Activated CD4-positive, alpha-beta T cell treated with anti-CD3 and anti-CD28 coated beads for 36 hours (primary cell): ENCODE data around the gene MYOM1. TPM values are rescaled to one million over a fixed set of nuclear protein-coding genes. Genes with fewer than 3 reads are reported as not detected.
"Not testable (repeated sequence)": the region's sequence is repeated elsewhere in the genome, so short reads cannot be mapped to it uniquely, and the experiment has no call there.

Source experiments
- ATAC-seq: fragments of 200-7000 bp; cut with Tn5 transposase; one replicate; pipeline ENCODE4 v1.10.0; 2021; ENCODE audit warnings: mild to moderate bottlenecking, moderate library complexity
- CTCF ChIA-PET: fragments of 350-600 bp; sonication (Branson Sonifier 250); formaldehyde crosslinking; loops from one replicate; lab custom pipeline; 2021; ENCODE audit warnings: antibody characterized with exemption; lab: Charles Lee
- POLR2A ChIA-PET: fragments of 350-600 bp; sonication (Branson Sonifier 250); formaldehyde crosslinking; loops from one replicate; lab custom pipeline; 2021; ENCODE audit warnings: antibody characterized with exemption, inconsistent platforms; lab: Charles Lee
- DNase-seq: peaks from one replicate; pipeline ENCODE4 v3.0.0-alpha.2; 2020
- H3K27ac Mint-ChIP-seq: one replicate; pipeline ENCODE4 v1.8.0; 2021; ENCODE audit warnings: mixed read lengths
- H3K27me3 Mint-ChIP-seq: one replicate; pipeline ENCODE4 v1.8.0; 2021; ENCODE audit warnings: mixed read lengths
- H3K36me3 Mint-ChIP-seq: one replicate; pipeline ENCODE4 v1.8.0; 2021; ENCODE audit warnings: low read depth, mixed read lengths
- H3K4me1 Mint-ChIP-seq: one replicate; pipeline ENCODE4 v1.8.0; 2021; ENCODE audit warnings: mixed read lengths
- H3K4me3 Mint-ChIP-seq: one replicate; pipeline ENCODE4 v1.8.0; 2021; ENCODE audit warnings: mild to moderate bottlenecking, moderate library complexity, mixed read lengths
- H3K9me3 Mint-ChIP-seq: one replicate; pipeline ENCODE4 v1.8.0; 2021; ENCODE audit warnings: low read depth, mixed read lengths
- intact Hi-C, 2 experiments: fragments of 100-400 bp; cut with DNase I in 1 of 2; cut with micrococcal nuclease in 1 of 2; formaldehyde crosslinking; loops; one replicate each; pipeline versions ENCODE4 v1.14.2 to v1.15.1; 2022 to 2024; cut with DNase I, micrococcal nuclease
- total RNA-seq, 2 experiments: library from RNA; stranded (reverse); gene quantifications; one replicate each; pipeline ENCODE4 v1.2.3, GENCODE V29; 2021

MYOM1 gene
- total RNA-seq, 2 experiments from 2014 or later, result 0.89 to 0.95 TPM

DNA sequence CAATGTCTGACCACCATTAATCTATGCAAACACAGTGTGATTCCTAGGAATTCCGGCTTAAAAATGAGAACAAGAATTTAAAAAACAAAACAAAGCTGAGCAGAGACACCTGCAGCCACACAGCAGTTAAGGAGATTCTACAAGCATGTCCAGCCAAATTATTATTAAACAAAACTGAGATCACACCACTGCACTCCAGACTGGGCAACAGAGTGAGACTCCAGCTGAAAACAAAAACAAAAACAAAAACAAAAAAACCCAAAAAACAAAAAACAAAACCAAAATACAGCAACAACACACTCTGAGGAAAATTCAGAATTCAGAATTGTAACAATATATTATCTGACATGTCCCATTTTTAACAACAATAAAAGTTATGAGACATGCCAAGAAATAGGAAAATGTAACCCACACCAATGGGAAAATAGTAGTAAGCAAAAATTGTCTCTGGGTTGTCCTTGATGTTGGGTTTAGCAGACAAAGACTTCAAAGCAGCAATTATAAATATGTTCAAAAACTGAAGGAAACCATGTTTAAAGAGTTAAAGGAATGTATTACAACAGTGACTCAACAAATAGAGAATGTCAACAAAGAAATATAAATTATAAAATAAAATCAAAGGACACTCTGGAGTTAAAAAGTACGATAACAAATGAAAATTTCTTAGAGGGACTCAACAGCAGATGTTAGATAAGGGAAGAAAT lies 19.7 kb downstream of the MYOM1 start:
- intact Hi-C loops, result no loop called here
- no peak for ATAC-seq
- POLR2A ChIA-PET, result no interaction called here
- H3K4me3 Mint-ChIP-seq, result no peak overlapping the region
- peaks cover 9% of the 10 kb centered on the region for H3K9me3 Mint-ChIP-seq
- H3K36me3 Mint-ChIP-seq, result peaks cover 5% of the 10 kb centered on the region
- H3K27ac Mint-ChIP-seq, result no peak overlapping the region
- H3K4me1 Mint-ChIP-seq, result no peaks in the 10 kb centered on the region
- H3K27me3 Mint-ChIP-seq, result peaks cover 8% of the 10 kb centered on the region
- CTCF ChIA-PET, result interaction anchor here (0.7 to 1.1 kb wide), 2 partner anchors 12 to 38 kb away, joined by 3 read pairs; no protein-coding TSS in a partner anchor
- DNase-seq, result no peak

DNA sequence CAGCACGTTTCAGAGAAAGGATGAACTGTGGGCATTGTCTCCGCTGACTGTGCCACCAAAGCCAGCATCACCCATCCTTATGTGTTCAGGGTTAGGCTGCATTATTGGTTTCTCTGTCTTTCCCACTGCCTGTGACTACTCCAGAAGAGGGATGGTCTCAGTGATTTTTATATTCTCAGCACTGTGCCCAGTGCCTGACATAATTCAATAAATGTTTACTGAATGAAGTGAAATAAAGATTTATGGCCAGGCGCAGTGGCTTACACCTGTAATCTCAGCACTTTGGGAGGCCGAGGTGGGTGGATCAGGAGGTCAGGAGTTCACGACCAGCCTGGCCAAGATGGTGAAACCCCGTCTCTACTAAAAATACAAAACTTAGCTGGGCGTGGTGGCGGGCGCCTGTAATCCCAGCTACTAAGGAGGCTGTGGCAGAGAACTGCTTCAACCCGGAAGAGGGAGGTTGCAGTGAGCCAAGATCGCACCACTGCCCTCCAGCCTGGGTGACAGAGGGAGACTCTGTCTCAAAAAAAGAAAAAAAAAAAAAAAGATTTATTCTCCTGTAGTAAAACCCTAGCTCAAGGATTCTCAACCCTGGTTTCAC lies 21.4 kb downstream of the MYOM1 start:
- CTCF ChIA-PET, intact Hi-C loops: not testable (repeated sequence)

DNA sequence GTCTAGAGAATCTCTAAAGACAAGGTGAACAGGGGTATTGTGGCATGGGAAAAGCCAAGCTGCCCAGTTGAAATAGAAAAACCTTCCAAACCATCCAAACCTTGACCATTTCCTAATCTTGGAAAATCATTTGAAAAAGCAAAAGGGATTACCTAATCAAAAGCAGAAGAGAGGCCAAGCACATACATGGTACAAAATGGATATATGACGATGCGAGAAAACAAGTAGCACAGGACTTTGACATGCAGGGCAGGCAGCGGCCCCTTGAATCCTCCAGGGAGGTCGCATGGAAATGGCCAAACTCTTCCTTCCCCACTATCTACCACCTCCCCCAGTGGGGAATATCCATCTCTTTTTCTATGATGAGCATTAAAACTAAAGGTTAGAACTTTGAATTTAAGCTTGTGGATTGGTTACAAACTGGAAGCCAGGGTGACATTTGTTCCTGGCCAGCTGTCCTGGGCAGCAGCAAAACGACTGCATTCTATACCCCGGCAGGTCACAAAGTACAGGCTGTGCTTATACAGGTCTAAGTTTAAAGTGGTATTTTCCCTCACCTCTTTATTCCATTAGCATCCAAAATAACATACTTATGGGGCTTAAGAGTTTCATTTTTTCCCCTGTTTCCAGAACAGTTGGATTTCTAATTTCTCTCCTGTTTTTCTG lies 24.7 kb downstream of the MYOM1 start:
- no peak for ATAC-seq
- Mint-ChIP-seq H3K27me3 (peaks cover 8% of the 10 kb centered on the region), H3K9me3 (no peaks in the 10 kb centered on the region), H3K36me3 (no peaks in the 10 kb centered on the region), H3K4me3 (no peak overlapping the region), H3K4me1 (no peaks in the 10 kb centered on the region), H3K27ac (no peak overlapping the region)
- intact Hi-C loops, result no loop called here
- DNase-seq, result no peak
- CTCF ChIA-PET, result interaction anchor here (0.6 to 3.4 kb wide), 5 partner anchors 8 to 297 kb away, joined by 3 to 8 read pairs (median 3); no protein-coding TSS in a partner anchor
- POLR2A ChIA-PET, result no interaction called here

More for the DNA sequence above, 21.4 kb downstream of the MYOM1 start:
- H3K36me3 Mint-ChIP-seq, POLR2A ChIA-PET, H3K9me3 Mint-ChIP-seq, H3K4me1 Mint-ChIP-seq, H3K27me3 Mint-ChIP-seq, DNase-seq, ATAC-seq, H3K27ac Mint-ChIP-seq, H3K4me3 Mint-ChIP-seq: not testable (repeated sequence)

DNA sequence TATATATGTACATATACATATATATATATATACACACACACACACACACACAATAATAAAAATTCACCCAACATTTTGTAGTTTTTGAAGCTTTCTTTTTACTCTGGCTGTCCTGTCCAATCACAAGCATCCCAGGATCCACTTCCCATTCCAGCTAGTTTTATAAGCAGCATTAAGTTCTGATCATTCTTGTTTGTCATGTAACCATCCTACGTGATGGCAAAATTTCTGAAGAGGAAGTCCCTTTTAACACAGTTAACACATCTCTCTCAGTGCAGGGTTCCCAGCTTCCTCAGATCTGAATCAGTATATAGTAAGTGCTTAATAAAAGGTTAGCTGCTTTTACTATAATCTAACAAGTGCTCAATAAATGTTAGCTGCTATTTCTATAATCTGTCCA lies 26.4 kb downstream of the MYOM1 start:
- POLR2A ChIA-PET, result interaction anchor here (0.6 kb wide), 1 partner anchor 676 kb away, joined by 3 read pairs; no protein-coding TSS in a partner anchor
- DNase-seq (no peak), ATAC-seq (no peak)
- H3K36me3 Mint-ChIP-seq, result no peaks in the 10 kb centered on the region
- no peak overlapping the region for H3K4me3 Mint-ChIP-seq
- intact Hi-C loops, result no loop called here
- peaks cover 5% of the 10 kb centered on the region for H3K27me3 Mint-ChIP-seq
- no peaks in the 10 kb centered on the region for H3K4me1 Mint-ChIP-seq
- CTCF ChIA-PET, result interaction anchor here (1.0 to 3.4 kb wide), 4 partner anchors 12 to 262 kb away, joined by 3 to 8 read pairs (median 6); no protein-coding TSS in a partner anchor
- H3K9me3 Mint-ChIP-seq, result no peaks in the 10 kb centered on the region
- H3K27ac Mint-ChIP-seq, result no peak overlapping the region

DNA sequence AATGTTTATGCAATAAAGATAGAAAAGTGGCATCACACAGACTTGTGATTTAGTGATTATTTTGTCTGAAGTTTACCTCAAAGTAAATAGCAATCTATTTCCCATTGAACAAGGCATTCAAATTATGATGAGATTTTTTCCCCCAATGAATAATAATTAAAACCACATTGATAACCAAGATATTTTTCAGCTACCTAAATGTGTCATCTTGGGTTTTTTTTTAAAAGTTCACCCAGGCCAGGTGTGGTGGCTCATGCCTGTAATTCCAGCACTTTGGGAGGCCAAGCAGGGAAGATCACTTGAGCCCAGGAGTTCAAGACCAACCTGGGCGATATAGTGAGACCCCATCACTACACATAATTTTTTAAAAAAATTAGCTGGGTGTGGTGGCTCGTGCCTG lies 27.0 kb downstream of the MYOM1 start:
- no peaks in the 10 kb centered on the region for H3K4me1 Mint-ChIP-seq
- DNase-seq (no peak), ATAC-seq (no peak)
- H3K9me3 Mint-ChIP-seq, result no peaks in the 10 kb centered on the region
- H3K27ac Mint-ChIP-seq, result no peak overlapping the region
- ChIA-PET POLR2A (interaction anchor here (0.6 kb wide), 1 partner anchor 35 kb away, joined by 4 read pairs; no protein-coding TSS in a partner anchor), CTCF (interaction anchor here (1.0 to 3.4 kb wide), 4 partner anchors 12 to 261 kb away, joined by 3 to 8 read pairs (median 6); no protein-coding TSS in a partner anchor)
- no peaks in the 10 kb centered on the region for H3K36me3 Mint-ChIP-seq
- peaks cover 4% of the 10 kb centered on the region for H3K27me3 Mint-ChIP-seq
- intact Hi-C loops, result no loop called here
- no peak overlapping the region for H3K4me3 Mint-ChIP-seq

DNA sequence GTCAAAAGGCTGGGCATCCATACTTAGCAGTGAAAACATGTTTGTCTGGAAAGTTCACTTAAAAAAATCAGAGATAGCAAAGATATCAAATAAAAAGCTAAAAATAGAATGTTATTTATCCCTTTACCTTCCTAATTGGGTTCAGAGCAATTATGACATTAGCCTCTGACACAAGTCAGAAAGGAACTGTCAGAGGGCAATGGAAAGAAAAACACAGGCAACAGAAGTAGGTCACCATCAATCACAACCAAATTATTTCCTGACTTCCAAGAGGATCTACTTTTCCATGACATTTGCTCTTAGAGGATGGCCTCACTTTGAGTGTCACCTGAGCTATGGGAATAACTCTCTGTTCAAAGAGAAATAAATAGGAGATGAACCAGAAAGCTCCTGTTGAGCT lies 27.5 kb downstream of the MYOM1 start:
- H3K36me3 Mint-ChIP-seq, result no peaks in the 10 kb centered on the region
- POLR2A ChIA-PET, result interaction anchor here (0.6 kb wide), 1 partner anchor 35 kb away, joined by 4 read pairs; no protein-coding TSS in a partner anchor
- peaks cover 3% of the 10 kb centered on the region for H3K27me3 Mint-ChIP-seq
- DNase-seq (no peak), ATAC-seq (no peak)
- no peaks in the 10 kb centered on the region for H3K4me1 Mint-ChIP-seq
- CTCF ChIA-PET, result interaction anchor here (1.2 kb wide), 1 partner anchor 40 kb away, joined by 7 read pairs; no protein-coding TSS in a partner anchor
- H3K4me3 Mint-ChIP-seq, result no peak overlapping the region
- intact Hi-C loops, result no loop called here
- H3K27ac Mint-ChIP-seq, result no peak overlapping the region
- H3K9me3 Mint-ChIP-seq, result no peaks in the 10 kb centered on the region

DNA sequence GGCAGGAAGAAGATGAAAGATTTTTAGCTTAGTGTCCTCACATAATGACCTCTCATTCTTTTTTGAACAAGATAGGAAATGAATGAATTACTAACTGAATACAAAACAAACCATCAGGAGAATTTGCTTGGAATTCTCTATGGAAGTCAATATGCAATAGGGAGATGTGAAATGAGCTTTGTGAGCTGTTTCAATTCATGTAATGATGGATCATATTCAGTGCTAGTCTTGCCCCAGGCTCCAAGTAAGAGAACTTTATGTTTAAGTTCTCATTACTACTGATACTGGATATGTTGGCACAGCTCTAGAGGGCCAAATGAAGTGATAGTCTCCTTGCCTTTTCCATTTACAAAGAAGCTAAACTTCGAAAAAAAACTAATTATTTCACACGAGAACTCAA lies 29.2 kb downstream of the MYOM1 start:
- Mint-ChIP-seq H3K4me1 (no peaks in the 10 kb centered on the region), H3K27ac (no peak overlapping the region), H3K4me3 (no peak overlapping the region), H3K9me3 (no peaks in the 10 kb centered on the region), H3K27me3 (no peaks in the 10 kb centered on the region), H3K36me3 (no peaks in the 10 kb centered on the region)
- intact Hi-C loops, result no loop called here
- POLR2A ChIA-PET, result no interaction called here
- CTCF ChIA-PET, result interaction anchor here (0.8 to 1.0 kb wide), 3 partner anchors 11 to 55 kb away, joined by 3 read pairs; no protein-coding TSS in a partner anchor
- DNase-seq, result no peak
- no peak for ATAC-seq

DNA sequence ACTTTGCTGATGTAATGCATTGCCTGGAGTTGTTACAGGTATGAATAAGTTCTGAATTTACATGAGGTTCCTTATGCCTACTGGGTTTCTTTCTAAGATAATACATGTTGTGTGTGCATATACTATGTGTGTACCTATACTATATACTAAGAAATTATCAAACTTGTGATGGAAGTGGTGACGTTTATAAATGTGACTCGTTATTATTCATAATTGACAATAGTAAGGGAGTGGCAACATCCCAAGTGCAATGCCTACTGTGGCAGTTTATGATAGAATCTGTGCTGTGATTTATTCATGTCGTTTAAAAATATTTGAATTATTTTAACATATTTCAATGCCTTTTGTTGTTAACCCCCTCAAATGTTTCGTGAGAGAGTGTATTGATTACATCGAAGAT lies 29.9 kb downstream of the MYOM1 start:
- no peak overlapping the region for H3K27ac Mint-ChIP-seq
- POLR2A ChIA-PET, result no interaction called here
- intact Hi-C loops, result no loop called here

DNA sequence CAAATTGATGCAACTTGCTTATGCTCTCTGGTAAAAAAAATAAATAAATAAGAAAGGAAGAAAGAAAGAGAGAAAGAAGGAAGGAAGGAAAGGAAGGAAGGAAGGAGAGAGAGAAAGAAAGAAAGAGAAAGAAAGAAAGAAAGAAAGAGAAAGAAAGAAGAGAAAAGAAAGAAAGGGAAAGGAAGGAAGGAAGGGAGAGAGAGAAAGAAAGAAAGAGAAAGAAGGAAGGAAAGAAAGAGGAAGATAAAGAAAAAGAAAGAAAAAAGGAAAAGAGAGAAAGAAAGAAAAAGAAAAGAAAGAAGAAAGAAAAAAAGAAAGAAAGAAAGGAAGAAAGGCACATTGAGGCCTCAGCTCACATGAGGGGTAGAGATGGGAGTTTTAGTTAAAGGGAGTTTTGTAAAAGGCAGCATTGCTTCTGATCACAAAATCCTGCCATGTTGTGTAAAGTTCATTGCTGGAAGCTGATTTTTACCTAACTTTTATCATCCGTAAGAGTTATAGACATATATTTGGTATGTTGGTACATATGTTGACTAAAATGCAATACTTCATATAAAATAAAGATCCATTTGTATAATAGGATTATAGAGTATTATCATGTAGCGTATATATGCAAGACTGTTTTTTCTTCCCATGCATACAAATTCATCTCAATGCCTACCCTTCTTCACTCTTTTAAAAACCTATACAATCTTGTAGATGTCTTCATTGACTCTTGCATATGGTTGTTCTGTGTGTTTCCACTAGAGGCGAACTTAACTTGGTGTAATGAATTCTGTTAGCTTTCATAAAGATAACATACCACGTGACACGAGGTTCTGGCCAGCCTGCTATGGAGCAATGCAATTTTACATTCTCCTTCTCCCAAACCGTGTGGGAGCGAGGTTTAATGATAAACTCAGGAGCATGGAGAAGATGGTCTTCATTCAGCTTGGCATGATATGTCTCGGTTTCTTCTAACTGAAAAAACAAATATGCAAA lies 32.8 kb downstream of the MYOM1 start:
- POLR2A ChIA-PET, result no interaction called here
- no peaks in the 10 kb centered on the region for H3K27me3 Mint-ChIP-seq
- H3K4me3 Mint-ChIP-seq, result no peak overlapping the region
- H3K9me3 Mint-ChIP-seq, result no peaks in the 10 kb centered on the region
- H3K36me3 Mint-ChIP-seq, result no peaks in the 10 kb centered on the region
- intact Hi-C loops, result no loop called here
- DNase-seq (no peak), ATAC-seq (no peak)
- CTCF ChIA-PET, result interaction anchor here (0.7 to 1.1 kb wide), 4 partner anchors 9 to 252 kb away, joined by 3 read pairs; no protein-coding TSS in a partner anchor
- H3K4me1 Mint-ChIP-seq, result no peaks in the 10 kb centered on the region
- H3K27ac Mint-ChIP-seq, result no peak overlapping the region

More for the DNA sequence above, 29.9 kb downstream of the MYOM1 start:
- Mint-ChIP-seq H3K36me3 (no peaks in the 10 kb centered on the region), H3K4me1 (no peaks in the 10 kb centered on the region), H3K27me3 (no peaks in the 10 kb centered on the region), H3K4me3 (no peak overlapping the region), H3K9me3 (no peaks in the 10 kb centered on the region)
- DNase-seq (no peak), ATAC-seq (no peak)
- CTCF ChIA-PET, result interaction anchor here (0.9 to 1.0 kb wide), 2 partner anchors 10 to 56 kb away, joined by 3 read pairs; no protein-coding TSS in a partner anchor

DNA sequence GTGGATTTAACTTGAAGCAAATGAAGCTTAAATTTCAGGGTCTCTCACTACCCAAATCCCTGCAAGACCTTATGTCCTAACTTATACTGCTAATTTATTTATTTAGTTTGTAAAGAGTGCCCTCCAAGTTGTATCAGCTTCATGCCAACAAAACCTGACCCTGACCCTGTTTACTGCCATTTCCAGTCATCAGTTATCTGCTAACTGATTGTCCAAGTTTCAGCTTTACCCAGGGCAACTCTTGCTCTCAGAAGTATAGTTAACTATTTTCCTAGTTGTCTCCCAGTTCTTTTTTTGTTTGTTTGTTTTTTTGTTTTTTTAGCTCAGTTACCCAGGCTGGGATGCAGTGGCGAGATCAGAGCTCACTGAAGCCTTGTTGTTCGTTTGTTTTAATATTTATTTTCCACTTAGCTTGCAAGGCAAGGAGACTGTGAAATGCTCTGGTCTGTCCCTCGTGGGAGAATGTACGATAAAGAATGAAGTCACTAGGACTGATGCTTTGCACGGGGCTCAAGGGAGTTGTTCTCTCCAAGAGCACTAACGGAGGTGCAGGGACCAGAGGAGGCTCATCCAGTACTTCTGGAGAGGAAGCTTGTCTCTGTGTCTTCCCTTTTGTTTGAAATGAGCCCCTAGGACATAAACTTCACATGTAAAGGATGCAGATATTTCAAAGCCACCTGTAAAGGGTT lies 35.3 kb downstream of the MYOM1 start:
- DNase-seq (no peak), ATAC-seq (no peak)
- H3K27me3 Mint-ChIP-seq, result no peaks in the 10 kb centered on the region
- intact Hi-C loops, result no loop called here
- H3K9me3 Mint-ChIP-seq, result no peaks in the 10 kb centered on the region
- H3K4me1 Mint-ChIP-seq, result no peaks in the 10 kb centered on the region
- ChIA-PET POLR2A (no interaction called here), CTCF (no interaction called here)
- no peak overlapping the region for H3K27ac Mint-ChIP-seq
- no peaks in the 10 kb centered on the region for H3K36me3 Mint-ChIP-seq
- H3K4me3 Mint-ChIP-seq, result no peak overlapping the region
